GM12864 (cell line): Measurements from ENCODE around the gene TCP11L1.
"Not testable (repeated sequence)": the region's sequence is repeated elsewhere in the genome, so short reads cannot be mapped to it uniquely, and the experiment has no call there.

Source experiments
- DNase-seq: peaks from one replicate; pipeline ENCODE4 v3.0.0-alpha.2; 2011; ENCODE audit warnings: low read depth
- H3K4me3 ChIP-seq: 2 replicates; pipeline ENCODE4 v1.5.1; 2011; ENCODE audit warnings: mild to moderate bottlenecking, low read depth, low read length, control low read depth
- TF ChIP-seq, protein P1 (sequence below): IDR thresholded peaks from 2 replicates; pipeline ENCODE4 v1.5.1; 2011; ENCODE audit warnings: low read depth, mild to moderate bottlenecking, moderate library complexity, low read length, control low read depth, inconsistent platforms; ENCODE audit errors: missing control alignments

TCP11L1 gene

DNA sequence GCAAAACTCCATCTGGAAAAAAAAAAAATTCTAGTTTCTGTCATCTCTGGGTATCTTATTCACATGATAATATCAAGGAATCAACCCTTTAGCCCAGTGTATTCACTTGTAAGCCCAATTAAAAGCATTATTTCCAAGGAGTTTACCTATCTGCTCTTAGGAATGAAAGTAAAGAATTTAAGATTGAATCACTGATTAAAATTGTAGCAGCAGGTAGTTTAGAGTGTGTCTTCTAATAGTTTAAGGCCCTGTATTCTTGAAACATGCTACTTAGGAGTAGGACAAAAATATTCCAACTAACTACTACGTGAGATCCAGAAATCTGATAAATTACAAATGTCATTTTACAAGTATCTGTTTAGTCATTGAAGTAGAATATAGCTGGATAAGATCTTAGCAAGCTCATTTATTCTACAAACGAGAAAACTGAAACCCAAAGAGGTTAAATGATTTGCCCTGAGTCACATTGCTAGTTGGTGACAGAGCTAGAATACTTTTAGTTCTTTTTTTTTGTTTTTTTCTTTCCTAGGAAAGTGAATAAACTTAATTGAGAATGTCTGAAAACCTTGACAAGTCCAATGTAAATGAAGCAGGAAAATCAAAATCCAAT, 4.0 kb downstream of the TCP11L1 start:
- no peak overlapping the region for H3K4me3 ChIP-seq
- DNase-seq, result no peak
- TF ChIP-seq, protein P1, sequence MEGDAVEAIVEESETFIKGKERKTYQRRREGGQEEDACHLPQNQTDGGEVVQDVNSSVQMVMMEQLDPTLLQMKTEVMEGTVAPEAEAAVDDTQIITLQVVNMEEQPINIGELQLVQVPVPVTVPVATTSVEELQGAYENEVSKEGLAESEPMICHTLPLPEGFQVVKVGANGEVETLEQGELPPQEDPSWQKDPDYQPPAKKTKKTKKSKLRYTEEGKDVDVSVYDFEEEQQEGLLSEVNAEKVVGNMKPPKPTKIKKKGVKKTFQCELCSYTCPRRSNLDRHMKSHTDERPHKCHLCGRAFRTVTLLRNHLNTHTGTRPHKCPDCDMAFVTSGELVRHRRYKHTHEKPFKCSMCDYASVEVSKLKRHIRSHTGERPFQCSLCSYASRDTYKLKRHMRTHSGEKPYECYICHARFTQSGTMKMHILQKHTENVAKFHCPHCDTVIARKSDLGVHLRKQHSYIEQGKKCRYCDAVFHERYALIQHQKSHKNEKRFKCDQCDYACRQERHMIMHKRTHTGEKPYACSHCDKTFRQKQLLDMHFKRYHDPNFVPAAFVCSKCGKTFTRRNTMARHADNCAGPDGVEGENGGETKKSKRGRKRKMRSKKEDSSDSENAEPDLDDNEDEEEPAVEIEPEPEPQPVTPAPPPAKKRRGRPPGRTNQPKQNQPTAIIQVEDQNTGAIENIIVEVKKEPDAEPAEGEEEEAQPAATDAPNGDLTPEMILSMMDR, result no peak

DNA sequence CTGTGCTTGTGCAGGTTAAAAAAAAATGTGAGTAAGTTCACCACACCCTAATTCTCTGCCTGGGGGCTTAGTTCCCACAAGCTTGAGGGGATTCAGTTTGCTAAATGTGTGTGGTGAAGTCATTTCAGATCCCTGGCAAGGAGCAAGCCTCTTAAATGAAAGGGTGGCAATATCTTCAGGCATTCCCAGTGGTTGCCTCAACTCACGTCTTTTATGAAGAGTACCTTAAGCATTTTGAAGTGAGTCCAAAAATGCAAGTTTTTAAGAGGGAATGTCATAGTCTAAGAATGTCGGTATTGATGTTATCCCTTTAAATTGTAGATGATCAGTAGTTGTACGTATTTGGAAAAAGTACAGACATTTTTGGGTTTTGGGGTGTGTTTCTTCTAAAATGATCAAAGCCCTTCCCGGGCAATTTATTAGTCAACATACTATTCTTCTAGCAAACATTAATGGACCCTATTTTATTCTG, 4.9 kb downstream of the TCP11L1 start:
- DNase-seq, result no peak
- H3K4me3 ChIP-seq, result no peak overlapping the region
- TF ChIP-seq, protein P1, result no peak

DNA sequence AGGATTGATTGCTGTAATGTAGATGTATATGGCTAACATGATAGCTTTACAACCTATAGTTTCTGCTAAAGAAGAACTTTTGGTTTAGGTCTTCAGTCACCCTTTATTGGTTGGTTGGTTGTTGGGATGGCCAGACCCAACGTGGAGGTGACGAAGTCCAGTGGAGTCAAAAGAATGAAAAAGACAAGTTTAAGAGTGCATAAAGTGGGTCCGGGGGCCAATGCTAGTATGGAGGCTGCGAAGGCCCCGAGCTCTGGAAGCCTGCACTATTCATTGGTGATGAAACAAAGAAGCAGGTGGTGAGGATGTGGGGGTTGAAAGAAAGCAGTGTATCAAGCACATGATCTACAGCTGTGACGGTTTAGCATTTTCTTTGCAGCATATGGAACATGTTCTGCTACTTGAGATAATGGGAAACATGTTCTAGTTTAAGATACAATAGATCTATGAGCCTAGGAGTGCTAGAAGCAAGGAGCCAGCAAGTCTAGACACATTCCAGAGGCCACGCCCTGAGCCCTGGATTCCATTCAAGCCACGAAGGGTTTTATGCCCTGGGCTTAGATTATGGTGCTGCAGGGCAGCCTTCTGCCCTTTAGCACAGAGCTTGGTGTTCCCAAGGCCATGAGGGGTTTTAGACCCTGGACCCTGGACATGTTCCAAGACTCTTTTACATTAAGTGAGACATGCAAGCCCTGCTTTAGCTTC, 6.3 kb downstream of the TCP11L1 start:
- DNase-seq, result no peak
- no peak overlapping the region for H3K4me3 ChIP-seq
- TF ChIP-seq, protein P1, result no peak

DNA sequence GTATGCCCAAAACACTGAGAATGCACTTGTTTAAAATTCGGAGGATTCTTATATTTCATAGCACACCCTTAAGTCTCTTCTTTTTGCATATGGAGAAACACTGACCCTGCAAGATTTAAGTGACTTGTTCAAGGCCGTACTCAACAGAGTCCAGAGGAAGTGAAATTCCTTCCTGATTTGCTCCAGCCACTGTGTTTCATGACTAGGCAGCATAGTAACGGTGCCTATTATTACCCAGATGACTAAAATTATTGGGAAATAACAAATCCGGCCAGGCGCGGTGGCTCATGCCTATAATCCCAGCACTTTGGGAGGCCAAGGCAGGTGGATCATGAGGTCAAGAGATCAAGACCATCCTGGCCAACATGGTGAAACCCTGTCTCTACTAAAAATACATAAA, 9.3 kb downstream of the TCP11L1 start:
- H3K4me3 ChIP-seq, DNase-seq: not testable (repeated sequence)

DNA sequence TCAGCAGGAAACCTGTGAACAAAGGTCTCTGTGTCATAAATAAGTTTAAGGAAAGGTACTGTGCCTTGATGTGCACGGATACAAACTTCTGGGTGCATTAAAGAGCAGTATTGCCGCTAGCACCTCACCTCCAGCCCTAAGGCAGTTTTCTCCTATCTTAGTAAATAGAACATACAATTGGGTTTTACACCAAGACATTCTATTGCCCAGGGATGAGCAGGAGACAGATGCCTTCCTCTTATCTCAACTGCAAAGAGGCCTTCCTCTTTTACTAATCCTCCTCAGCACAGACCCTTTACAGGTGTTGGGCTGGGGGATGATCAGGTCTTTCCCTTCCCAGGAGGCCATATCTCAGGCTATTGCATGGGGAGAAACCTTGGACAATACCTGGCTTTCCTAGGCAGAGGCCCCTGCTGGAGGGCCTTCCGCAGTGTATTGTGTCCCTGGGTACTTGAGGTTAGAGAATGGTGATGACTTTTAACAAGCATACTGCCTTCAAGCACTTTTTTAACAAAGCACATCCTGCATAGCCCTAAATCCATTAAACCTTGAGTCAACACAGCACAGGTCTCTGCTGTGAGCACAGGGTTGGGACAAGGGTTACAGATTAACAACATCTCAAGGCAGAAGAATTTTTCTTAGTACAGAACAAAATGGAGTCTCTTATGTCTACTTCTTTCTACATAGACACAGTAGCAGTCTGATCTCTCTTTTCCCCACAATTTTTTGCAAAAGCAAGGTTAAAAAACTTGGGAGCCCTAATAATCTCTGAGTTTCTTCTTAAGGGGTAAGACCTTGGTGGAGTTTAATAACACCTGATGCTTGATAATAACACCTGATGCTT, 10.4 kb downstream of the TCP11L1 start:
- not testable (repeated sequence) for H3K4me3 ChIP-seq, DNase-seq

DNA sequence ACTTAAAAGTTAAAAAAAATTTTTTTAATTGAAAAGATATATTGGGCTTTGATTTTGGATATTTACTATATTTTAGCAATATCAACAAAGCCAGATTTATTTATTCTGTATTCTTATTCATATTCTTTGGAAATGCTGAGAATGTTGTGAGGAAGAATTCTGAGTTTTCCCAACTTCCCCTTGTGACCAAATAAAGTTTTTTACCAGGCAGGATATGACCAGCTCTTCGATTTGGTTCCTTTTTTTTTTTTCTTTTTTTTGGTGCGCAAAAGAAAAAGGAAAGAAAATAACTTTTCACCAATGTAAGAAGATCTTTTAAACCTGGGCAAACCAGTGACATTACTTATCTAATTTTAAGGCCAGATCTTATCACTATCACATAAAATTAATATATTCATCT, 12.9 kb downstream of the TCP11L1 start:
- TF ChIP-seq, protein P1, result no peak
- no peak overlapping the region for H3K4me3 ChIP-seq
- DNase-seq, result no peak

DNA sequence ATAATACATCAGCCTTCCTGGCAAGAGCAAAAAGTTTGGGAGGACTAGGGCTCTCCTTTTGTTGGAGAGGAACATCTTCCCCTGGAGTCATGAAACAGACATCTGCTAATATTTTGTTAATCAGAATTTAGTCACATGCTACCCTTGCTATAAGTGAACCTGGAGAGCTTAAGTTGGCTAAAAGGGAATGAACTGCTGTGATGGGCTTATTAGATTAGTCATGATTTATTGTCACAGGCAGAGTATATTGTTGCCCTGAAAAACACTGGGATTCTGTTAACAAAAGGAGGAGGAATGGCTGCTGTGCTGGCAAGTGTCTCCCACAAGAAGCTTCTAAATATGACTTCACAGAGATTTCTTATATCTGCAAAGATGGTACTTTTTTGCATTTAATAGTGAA, 16.0 kb downstream of the TCP11L1 start:
- no peak overlapping the region for H3K4me3 ChIP-seq
- TF ChIP-seq, protein P1, result no peak
- DNase-seq, result no peak
